ENCODE measurements around the gene COL19A1. TPM values are rescaled to one million over a fixed set of nuclear protein-coding genes. Genes with fewer than 3 reads are reported as not detected.

Gene COL19A1
- total and polyA plus RNA-seq, 12 donors, result 0.26 to 2.8 (median 1.7) TPM

- 74 to 77% methylated on average over 8 of the region's 8 CpGs for WGBS, 2 donors
- no peak for ATAC-seq
- no peaks in the 10 kb centered on the region for H3K4me1 ChIP-seq
- no peaks in the 10 kb centered on the region for H3K27me3 ChIP-seq
- no peak overlapping the region for H3K4me3 ChIP-seq
- no peaks in the 10 kb centered on the region for H3K36me3 ChIP-seq
- no peak overlapping the region for H3K27ac ChIP-seq
- H3K9me3 ChIP-seq, result peaks cover 0 to 10% (median 0%) of the 10 kb centered on the region in 11 donors
- intact Hi-C loops (cut with DNase I), result no loop called here
- DNase-seq, result no peak
- TF ChIP-seq CTCF (IDR thresholded peaks at IDR 0.05), result no peak
Observed at GRCh38 chr6:69894578-69895347, 28.4 kb downstream of the COL19A1 start.

GRCh38 chr6:69895396-69895795, 29.0 kb downstream of the COL19A1 start:
- peaks cover 0 to 10% (median 0%) of the 10 kb centered on the region in 11 donors for H3K9me3 ChIP-seq
- H3K27ac ChIP-seq, result no peak overlapping the region
- 87 to 89% methylated on average over 4 of the region's 4 CpGs for WGBS, 2 donors
- no peaks in the 10 kb centered on the region for H3K27me3 ChIP-seq
- DNase-seq (no peak), ATAC-seq (no peak)
- intact Hi-C loops (cut with DNase I), result no loop called here
- no peaks in the 10 kb centered on the region for H3K4me1 ChIP-seq
- H3K36me3 ChIP-seq, result no peaks in the 10 kb centered on the region
- no peak for TF ChIP-seq CTCF (IDR thresholded peaks at IDR 0.05)
- no peak overlapping the region for H3K4me3 ChIP-seq

GRCh38 chr6:69900869-69901268, 34.5 kb downstream of the COL19A1 start:
- Histone ChIP-seq H3K4me3 (no peak overlapping the region), H3K9me3 (peaks cover 0 to 4% (median 0%) of the 10 kb centered on the region in 11 donors), H3K27ac (no peak overlapping the region), H3K4me1 (no peaks in the 10 kb centered on the region), H3K36me3 (no peaks in the 10 kb centered on the region), H3K27me3 (no peaks in the 10 kb centered on the region)
- no peak for TF ChIP-seq CTCF (IDR thresholded peaks at IDR 0.05)
- DNase-seq, result no peak
- intact Hi-C loops (cut with DNase I), result no loop called here
- 95 to 99% methylated on average over 2 of the region's 2 CpGs for WGBS, 2 donors
- no peak for ATAC-seq

GRCh38 chr6:69901361-69901760, 35.0 kb downstream of the COL19A1 start:
- Histone ChIP-seq H3K9me3 (peaks cover 0 to 4% (median 0%) of the 10 kb centered on the region in 11 donors), H3K4me3 (no peak overlapping the region), H3K36me3 (no peaks in the 10 kb centered on the region), H3K4me1 (no peaks in the 10 kb centered on the region), H3K27me3 (no peaks in the 10 kb centered on the region), H3K27ac (no peak overlapping the region)
- TF ChIP-seq CTCF (IDR thresholded peaks at IDR 0.05), result no peak
- DNase-seq (no peak), ATAC-seq (no peak)
- intact Hi-C loops (cut with DNase I), result no loop called here
- WGBS, 2 donors, result 94 to 96% methylated on average over 3 of the region's 3 CpGs
